Measurements from ENCODE around the gene SLC12A5.

Gene SLC12A5

GRCh38 chr20:46006022-46006705, 22.9 kb upstream of the SLC12A5 start:
- DNase-seq (ENCODE audit: low read depth): no peak

GRCh38 chr20:46006964-46007363, 22.1 kb upstream of the SLC12A5 start:
- DNase-seq (ENCODE audit: low read depth): no peak

GRCh38 chr20:46007671-46008070, 21.3 kb upstream of the SLC12A5 start:
- DNase-seq (ENCODE audit: low read depth): no peak

- DNase-seq (ENCODE audit: low read depth): no peak
These were observed 19.2 kb upstream of the SLC12A5 start for GRCh38 chr20:46009816-46010215.

GRCh38 chr20:46010491-46011391, 18.3 kb upstream of the SLC12A5 start:
- no peak for DNase-seq (ENCODE audit: low read depth)

- no peak for DNase-seq (ENCODE audit: low read depth)
These were observed 17.2 kb upstream of the SLC12A5 start for GRCh38 chr20:46011631-46012482.

GRCh38 chr20:46012921-46013320, 16.1 kb upstream of the SLC12A5 start:
- no peak for DNase-seq (ENCODE audit: low read depth)

GRCh38 chr20:46013322-46013828, 15.6 kb upstream of the SLC12A5 start:
- DNase-seq (ENCODE audit: low read depth): no peak

- no peak for DNase-seq (ENCODE audit: low read depth)
These were observed 15.0 kb upstream of the SLC12A5 start for GRCh38 chr20:46013829-46014516.

- no peak for DNase-seq (ENCODE audit: low read depth)
These were observed 14.3 kb upstream of the SLC12A5 start for GRCh38 chr20:46014517-46015396.

GRCh38 chr20:46017272-46017671, 11.7 kb upstream of the SLC12A5 start:
- DNase-seq (ENCODE audit: low read depth): no peak

GRCh38 chr20:46018112-46018511, 10.9 kb upstream of the SLC12A5 start:
- no peak for DNase-seq (ENCODE audit: low read depth)

- no peak for DNase-seq (ENCODE audit: low read depth)
These were observed 10.4 kb upstream of the SLC12A5 start for GRCh38 chr20:46018611-46019010.

- no peak for DNase-seq (ENCODE audit: low read depth)
These were observed 8.5 kb upstream of the SLC12A5 start for GRCh38 chr20:46020555-46020954.

GRCh38 chr20:46021361-46022359, 7.4 kb upstream of the SLC12A5 start:
- no peak for DNase-seq (ENCODE audit: low read depth)

- DNase-seq (ENCODE audit: low read depth): no peak
These were observed 6.4 kb upstream of the SLC12A5 start for GRCh38 chr20:46022411-46023147.

- DNase-seq (ENCODE audit: low read depth): no peak
These were observed 5.9 kb upstream of the SLC12A5 start for GRCh38 chr20:46023148-46023484.

GRCh38 chr20:46023999-46024398, 5.0 kb upstream of the SLC12A5 start:
- no peak for DNase-seq (ENCODE audit: low read depth)

- DNase-seq (ENCODE audit: low read depth): no peak
These were observed 3.6 kb upstream of the SLC12A5 start for GRCh38 chr20:46025376-46025783.
